Medulla oblongata (tissue), 1 donor: ENCODE measurements around the gene SCARB1.
A peak's percentile ranks its signal among the peaks of the same experiment; 100 is the strongest.

ENCODE experiments used
- DNase-seq: peaks from one replicate; pipeline ENCODE4 v3.0.0-alpha.2; 2015; ENCODE audit errors: extremely low spot score

SCARB1 gene

DNA sequence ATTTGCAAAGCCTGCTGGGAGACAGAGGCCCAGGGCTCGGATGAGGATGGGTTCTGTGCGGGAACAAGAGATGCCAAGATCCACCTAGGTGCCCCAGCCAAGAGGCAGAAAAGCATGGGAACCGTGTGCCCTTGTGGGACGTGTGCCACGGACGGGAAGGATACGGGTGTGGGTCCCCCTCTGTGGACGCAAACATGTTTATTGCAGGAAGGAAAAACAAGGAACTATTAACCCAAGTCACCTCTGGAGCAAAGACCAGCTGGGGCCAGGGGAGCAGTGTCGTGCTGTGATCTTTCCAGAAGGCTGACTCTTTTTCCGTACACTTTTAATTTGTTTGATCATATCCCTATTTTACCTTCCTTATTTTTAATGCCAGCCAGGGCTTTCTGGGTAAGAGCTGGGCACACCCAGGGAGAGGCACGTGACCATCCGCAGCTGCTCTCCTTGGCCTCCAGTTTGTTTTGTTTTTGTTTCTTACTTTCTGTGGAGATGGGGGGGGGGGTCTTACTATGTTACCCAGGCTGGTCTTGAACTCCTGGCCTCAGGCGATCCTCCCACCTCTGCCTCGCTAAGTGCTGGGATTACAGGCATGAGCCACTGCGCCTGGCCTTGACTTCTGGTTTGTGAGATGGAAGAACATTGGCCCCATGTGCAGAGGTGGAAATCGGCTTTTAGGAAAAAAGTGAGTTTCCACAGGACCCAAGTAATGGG is 20.7 kb downstream of the SCARB1 start:
- no peak for DNase-seq

DNA sequence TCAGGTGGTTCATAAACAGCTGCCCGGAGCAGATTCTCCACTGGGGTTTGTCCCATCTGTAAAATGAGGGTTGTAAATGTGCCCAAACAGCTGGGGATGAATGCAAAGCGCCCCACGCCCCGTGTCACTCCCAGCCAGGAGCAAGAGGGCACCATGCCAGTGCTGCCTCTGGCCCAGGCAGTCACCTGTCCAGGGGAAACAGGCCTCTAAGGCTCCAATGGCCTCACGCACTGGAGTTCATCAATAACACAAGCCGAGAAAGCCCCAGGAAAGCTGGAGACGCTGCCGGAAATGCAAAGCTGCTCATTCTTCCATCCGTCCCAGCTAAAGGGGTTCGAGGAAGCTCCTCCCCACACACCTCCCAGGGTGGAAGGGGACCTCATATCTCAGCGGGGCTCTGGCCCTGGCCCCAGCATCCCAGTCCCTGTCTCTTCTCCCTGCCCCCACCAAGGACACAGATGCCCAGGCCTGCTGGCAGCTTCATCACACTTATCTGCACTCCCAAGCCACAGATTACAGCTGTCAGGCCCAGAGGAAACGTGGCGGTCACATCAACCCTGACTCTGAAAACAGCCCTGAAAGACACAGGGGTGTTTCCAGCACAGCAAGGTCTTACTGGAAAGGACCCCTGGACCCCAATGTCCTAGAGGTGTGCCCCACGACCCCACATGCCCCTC is 21.5 kb downstream of the SCARB1 start:
- no peak for DNase-seq

GRCh38 chr12:124841558-124841945 is 22.1 kb downstream of the SCARB1 start:
- DNase-seq: no peak

DNA sequence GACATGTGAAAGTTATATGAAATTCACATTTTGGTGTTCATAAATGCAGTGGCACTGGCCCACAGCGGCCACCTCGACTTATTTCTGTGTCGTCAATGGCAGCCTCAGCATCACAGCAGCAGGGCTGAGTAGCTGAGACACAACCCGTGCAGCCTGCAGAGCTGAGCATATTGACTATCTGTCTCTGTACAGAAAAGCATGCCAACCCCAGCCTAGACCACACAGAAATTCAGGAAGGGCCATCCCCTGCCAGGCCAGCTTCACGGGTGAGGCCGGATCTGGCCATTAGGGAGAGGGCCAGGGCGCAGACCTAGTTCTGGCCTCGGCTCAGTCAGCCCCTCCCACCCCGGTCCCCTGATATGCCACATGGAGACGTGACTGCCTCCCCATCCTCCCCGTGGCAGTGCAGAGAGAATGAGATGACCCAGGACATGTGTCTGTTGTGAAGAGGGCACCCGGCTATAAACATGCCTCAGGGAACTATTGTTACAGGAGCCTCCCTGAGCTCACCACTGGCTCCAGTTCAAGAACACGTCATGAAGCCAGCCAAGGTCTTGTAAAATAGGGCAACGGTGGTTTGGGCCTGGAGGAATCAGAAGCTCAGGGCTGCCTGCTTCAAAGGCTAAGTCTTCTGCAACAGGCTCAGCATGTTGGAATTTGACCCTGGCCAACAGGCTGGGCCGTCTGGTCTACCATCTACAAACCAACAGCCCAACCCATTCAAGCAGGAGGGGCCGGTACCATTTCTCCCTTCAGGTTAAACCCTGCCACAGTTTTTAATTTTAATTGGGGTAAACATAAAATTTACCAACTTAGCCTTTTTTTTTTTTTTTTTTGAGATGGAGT is 25.5 kb downstream of the SCARB1 start:
- peak; percentile 88 for DNase-seq

DNA sequence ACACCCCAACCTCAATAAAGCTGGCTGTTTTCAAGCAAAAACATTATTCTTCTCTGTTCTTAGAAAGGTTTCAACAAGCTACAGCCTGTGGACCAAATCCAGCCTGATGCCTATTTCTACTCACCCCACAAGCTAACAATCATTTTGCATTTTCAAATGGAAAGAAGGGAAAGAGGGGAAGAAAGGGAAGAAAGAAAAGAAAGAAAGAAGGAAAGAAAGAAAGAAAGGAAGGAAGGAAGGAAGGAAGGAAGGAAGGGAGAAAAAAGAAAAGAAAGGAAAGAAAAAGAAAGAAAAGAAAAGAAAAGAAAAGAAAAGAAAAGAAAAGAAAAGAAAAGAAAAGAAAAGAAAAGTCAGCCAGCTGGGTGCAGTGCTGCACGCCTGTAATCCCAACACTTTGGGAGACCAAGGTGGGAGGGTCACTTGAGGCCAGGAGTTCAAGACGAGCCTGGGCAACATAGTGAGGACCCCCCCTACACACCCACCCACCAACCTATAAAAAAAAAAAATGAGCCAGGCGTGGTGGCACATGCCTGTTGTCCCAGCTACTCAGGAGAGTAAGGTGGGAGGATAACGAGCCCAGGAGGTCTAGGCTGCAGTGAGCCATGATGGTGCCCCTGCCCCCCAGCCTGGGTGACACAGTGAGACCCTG is 26.3 kb downstream of the SCARB1 start:
- DNase-seq: no peak

DNA sequence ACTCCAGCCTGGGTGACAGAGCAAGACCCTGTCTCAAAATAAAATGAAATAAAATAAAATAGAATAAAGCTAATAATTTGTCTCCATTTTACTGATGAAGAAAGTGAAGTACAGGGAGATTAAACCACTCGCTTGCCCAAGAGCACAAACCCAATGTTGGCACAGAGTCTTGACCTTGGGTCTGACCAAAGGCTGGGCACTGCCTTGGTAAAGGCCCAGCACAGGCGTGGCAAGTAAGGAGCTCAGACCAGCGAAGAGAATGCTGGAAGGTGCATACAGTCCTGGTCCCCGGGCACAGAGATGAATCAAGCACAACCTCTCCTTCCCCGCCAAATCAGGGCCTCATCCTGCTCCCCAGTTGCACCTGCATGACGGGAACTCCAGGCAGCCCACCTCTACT is 26.9 kb downstream of the SCARB1 start:
- DNase-seq: no peak

DNA sequence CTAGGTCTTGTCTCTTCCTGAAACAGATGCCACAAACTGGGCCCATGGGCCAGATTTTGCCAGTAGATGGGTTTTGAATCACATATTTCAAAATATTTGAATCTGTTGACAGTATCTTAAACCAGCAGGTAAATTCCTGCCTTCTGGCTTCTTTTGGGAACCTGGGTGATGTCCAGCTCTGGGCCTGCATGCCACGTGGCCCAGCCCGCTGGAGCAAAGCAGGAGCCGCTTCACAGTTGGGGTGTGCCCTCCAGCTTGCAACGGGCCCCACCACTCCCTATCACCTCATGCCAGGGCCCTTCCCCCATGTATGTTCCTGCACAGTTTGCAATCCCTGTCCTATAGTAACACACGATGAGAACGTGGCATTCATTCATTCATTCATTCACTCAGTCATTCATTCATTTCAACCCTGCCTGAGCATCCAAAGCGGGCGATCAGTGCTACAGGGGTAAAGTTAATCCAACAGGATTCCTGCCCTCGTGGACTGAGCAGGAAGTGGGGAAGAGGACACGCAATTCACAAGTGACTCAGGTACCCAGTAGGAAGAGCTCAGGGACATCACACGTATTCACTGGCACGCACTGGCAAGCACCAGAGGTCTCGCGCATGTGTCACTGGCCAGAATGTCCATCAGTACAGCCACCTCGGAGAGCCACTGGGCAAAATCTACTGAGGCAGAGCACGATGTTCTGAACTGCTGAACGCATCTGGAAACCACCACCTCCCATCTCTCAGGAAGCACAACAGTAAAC is 27.8 kb downstream of the SCARB1 start:
- no peak for DNase-seq

GRCh38 chr12:124834822-124835221 is 28.8 kb downstream of the SCARB1 start:
- DNase-seq: no peak

GRCh38 chr12:124833693-124834122 is 30.0 kb downstream of the SCARB1 start:
- DNase-seq: peak; percentile 22

- no peak for DNase-seq
Observed at GRCh38 chr12:124832856-124833255, 30.8 kb downstream of the SCARB1 start.

- DNase-seq: no peak
Observed at GRCh38 chr12:124831590-124831989, 32.1 kb downstream of the SCARB1 start.

DNA sequence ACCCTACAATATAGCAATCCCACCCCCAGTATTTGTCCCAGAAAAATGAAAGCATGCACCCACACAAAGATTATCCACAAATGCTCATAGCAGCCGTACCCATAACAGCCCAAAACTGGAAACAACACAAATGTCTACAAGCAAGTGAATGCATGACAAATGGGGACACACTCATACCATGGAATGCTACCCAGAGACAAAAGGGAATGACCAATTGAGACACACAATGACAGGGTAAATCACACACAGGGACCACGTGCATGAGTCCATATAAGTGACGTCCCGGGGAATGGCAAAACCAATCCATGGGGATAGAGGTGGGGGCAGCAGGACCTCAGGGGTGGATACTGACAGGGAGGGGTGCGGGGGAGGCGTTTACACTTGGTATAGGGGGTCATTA is 33.4 kb downstream of the SCARB1 start:
- DNase-seq: no peak

DNA sequence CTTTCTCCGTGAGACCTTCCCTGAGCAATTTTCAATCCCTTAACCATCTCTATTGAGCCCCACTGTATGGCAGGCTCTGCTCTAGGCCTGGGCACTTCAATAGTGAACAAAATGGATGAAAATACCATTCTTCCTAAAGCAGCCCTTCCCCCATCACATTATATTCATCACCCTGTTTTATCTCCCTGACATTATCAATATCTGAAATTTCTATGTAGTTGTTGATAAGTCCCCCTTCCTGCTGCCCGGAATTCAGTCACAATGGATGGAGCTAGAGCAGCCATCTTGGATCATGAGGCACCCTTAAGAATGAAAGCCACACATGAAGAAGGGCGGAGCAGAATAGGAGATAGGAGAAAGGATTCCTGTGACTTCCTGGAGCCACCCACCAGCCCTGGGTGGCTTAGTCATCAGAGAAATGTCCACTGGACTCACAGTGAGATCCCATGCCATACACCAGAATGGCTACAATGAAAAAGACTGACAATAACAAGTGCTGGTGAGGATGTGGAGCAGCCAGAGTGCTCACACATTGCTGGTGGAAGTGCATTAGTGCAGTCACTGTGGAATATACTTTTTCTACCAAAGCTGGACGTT is 33.9 kb downstream of the SCARB1 start:
- no peak for DNase-seq

DNA sequence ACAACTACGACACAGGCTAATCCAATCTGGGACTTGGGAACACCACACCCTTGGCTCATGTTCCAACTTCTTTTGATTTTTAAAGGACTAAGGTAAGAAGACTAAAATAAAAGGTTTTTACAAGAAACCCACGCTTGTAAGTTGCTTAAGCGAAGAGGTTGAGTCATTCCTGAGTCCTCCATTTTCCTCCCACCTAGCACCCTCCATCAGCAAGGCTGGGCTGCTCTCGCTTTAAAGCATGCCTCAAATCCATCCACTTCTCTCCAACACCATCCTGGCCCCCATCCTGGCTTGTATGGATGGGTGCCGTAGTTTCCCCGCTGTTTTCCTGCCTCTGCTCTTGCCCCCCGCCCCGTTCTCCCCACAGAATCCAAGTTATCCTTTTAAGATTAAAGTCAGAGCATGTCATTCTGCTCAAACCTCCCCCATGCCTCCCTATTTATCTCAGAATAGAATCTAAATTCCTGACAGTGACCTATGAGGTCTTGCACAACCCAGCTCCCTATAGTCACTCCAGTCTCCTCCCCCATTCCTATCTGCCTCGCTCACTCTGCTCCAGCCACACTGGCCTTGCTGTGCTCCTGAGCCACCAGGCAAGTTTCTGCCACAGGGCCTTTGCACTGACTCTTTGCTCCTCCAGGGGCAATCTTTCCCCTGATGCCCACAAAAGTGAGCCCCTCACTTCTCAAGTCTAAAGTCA is 34.5 kb downstream of the SCARB1 start:
- no peak for DNase-seq

DNA sequence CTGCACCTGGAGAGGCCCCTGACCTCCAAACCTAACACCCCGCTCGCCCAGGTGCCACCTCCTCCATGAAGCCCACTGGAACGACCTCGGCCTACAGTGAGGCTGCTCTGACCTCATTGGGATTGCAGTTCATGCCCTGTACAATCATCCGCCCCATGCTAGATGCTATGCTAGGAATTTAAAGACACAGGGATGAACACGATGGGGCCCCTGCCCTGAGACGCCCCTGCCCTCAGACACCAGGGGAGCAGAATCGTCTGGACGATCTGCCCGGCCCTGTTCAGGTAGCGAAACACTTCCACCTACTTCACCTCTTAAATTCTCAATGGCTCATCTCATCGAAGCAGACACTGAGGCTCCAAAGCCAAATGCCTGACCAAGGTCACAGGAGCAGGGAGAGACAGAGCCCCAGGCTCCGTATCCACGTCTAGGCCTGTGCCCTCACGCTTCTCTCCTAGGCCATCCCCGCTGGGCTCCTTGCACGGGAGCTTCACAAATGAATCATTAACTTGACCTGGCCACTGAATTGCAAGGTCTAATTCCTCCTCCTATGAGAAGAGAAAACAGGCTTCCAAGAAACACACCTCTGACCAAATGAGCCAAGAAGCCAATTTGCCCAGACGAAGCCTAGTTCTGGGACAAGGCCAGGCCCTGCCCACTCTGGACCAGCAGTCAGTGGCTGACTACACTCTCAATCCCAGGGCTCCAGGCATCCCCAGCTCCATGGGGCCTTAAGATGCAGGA is 35.2 kb downstream of the SCARB1 start:
- DNase-seq: no peak

- no peak for DNase-seq
Observed at GRCh38 chr12:124827588-124828184, 36.0 kb downstream of the SCARB1 start.

DNA sequence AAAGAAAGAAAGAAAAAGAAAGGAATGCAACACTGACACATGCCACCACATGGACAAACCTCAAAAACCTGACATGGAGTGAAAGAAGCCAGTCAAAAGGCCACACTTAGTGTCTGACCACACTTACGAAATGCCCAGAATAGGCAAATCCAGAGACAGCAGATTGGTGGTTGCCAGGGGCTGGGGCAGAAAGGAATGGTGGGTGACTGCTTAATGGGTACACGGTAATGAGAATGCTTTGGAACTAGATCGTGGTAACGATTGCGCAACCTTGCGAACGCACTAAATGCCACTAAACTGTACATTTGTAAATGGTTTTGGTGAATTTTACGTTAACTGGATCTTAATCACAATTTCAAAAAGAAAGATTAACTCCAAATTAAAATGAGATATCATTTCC is 39.5 kb downstream of the SCARB1 start:
- DNase-seq: no peak

DNA sequence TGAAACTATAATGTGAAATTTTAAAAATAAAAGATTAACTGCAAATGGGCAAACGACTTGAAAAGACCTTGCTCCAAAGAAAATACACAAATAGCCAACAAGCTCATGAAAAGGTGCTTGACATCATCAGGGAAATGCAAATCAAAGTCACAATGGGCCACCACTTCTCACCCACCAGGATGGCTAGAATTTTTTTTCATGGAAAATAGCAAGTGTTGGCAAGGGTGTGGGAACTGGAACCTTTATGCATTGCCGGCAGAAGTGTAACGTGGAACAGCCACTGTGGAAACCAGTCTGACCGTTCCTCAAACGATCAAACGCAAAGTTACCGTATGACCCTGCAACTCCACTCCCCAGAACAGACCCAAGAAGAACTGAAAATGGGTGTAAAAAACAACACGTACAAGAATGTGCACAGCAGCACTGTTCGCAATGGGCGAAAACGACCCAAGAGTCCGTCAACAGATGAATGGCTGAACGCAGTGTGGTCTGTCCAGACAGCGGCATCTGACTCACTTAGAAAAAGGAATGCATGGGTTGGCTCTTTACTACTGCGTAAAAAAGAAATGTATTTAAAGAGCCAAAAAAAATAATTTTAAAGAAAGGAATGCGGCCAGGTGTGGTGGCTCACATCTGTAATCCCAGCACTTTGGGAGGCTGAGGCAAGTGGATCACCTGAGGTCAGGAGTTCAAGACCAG is 40.2 kb downstream of the SCARB1 start:
- DNase-seq: no peak

- DNase-seq: no peak
Observed at GRCh38 chr12:124822218-124822617, 41.4 kb downstream of the SCARB1 start.
